HepG2 (cell line): ENCODE data around the gene TCFL5. TPM values are rescaled to one million over a fixed set of nuclear protein-coding genes. Genes with fewer than 3 reads are reported as not detected.
A peak's percentile ranks its signal among the peaks of the same experiment; 100 is the strongest.

Experiments used
- ARID3A ChIP-seq: IDR thresholded peaks from 2 replicates; pipeline ENCODE4 v1.6.1; 2012; ENCODE audit warnings: low read depth, low read length, improper control_type of control experiment
- ARID4A ChIP-seq: sonication (generic); formaldehyde crosslinking; IDR thresholded peaks from 2 replicates; pipeline ENCODE4 v1.5.0; 2020; ENCODE audit warnings: mild to moderate bottlenecking, missing genetic modification reagents, borderline replicate concordance
- BORCS8-MEF2B ChIP-seq: sonication (generic); formaldehyde crosslinking; IDR thresholded peaks from 2 replicates; pipeline ENCODE4 v1.8.0; 2022; ENCODE audit warnings: mild to moderate bottlenecking, missing genetic modification reagents
- EHMT2 ChIP-seq: fragments of 200-600 bp; sonication (generic); IDR thresholded peaks from 2 replicates; pipeline ENCODE4 v1.7.0; 2017; ENCODE audit warnings: antibody characterized with exemption, low read depth, low read length, borderline replicate concordance
- HOXA5 ChIP-seq: sonication (generic); formaldehyde crosslinking; IDR thresholded peaks from 2 replicates; pipeline ENCODE4 v1.4.0; 2020; ENCODE audit warnings: missing genetic modification reagents
- KLF15 ChIP-seq: sonication (generic); formaldehyde crosslinking; IDR thresholded peaks from 2 replicates; pipeline ENCODE4 v1.8.1; 2023; ENCODE audit warnings: borderline replicate concordance, mild to moderate bottlenecking, inconsistent platforms, missing genetic modification reagents, mixed read lengths
- MED13 ChIP-seq: sonication (generic); formaldehyde crosslinking; IDR thresholded peaks from 2 replicates; pipeline ENCODE4 v1.5.0; 2020; ENCODE audit warnings: missing genetic modification reagents
- NFE2L2 ChIP-seq: fragments of 150-350 bp; IDR thresholded peaks from 2 replicates; pipeline ENCODE4 v1.6.1; 2014; ENCODE audit warnings: low read length
- RARA ChIP-seq: IDR thresholded peaks from 2 replicates; pipeline ENCODE4 v1.6.1; 2016; ENCODE audit warnings: missing genetic modification reagents, missing compliant biosample characterization
- SMYD3 ChIP-seq: sonication (generic); formaldehyde crosslinking; IDR thresholded peaks from 2 replicates; pipeline ENCODE4 v1.8.1; 2023; ENCODE audit warnings: mild to moderate bottlenecking, missing genetic modification reagents
- TBX2 ChIP-seq: sonication (generic); formaldehyde crosslinking; IDR thresholded peaks from 2 replicates; pipeline ENCODE4 v1.5.0; 2020; ENCODE audit warnings: missing genetic modification reagents, mild to moderate bottlenecking, borderline replicate concordance
- ZBTB42 ChIP-seq: sonication (generic); formaldehyde crosslinking; IDR thresholded peaks from 2 replicates; pipeline ENCODE4 v1.5.0; 2020; ENCODE audit warnings: mild to moderate bottlenecking, missing genetic modification reagents
- ZFP36L1 ChIP-seq: sonication (generic); formaldehyde crosslinking; IDR thresholded peaks from 2 replicates; pipeline ENCODE4 v1.8.0; 2022; ENCODE audit warnings: mild to moderate bottlenecking, missing genetic modification reagents, moderate library complexity
- ZMAT3 ChIP-seq: sonication (generic); formaldehyde crosslinking; conservative IDR thresholded peaks from 2 replicates; pipeline ENCODE4 v1.7.0; 2021; ENCODE audit warnings: missing genetic modification reagents
- ZNF251 ChIP-seq: sonication (generic); formaldehyde crosslinking; IDR thresholded peaks from 2 replicates; pipeline ENCODE4 v1.9.0; 2021; ENCODE audit warnings: mild to moderate bottlenecking, missing genetic modification reagents
- ZNF30 ChIP-seq: sonication (generic); formaldehyde crosslinking; IDR thresholded peaks from 2 replicates; pipeline ENCODE4 v1.5.0; 2020; ENCODE audit warnings: mild to moderate bottlenecking, missing genetic modification reagents
- ZNF83 ChIP-seq: sonication (generic); formaldehyde crosslinking; IDR thresholded peaks from 2 replicates; pipeline ENCODE4 v1.4.0; 2020; ENCODE audit warnings: missing genetic modification reagents, mild to moderate bottlenecking, borderline replicate concordance
- ZNF839 ChIP-seq: sonication (generic); formaldehyde crosslinking; IDR thresholded peaks from 2 replicates; pipeline ENCODE4 v1.4.0; 2020; ENCODE audit warnings: missing genetic modification reagents, mild to moderate bottlenecking, borderline replicate concordance
- polyA plus RNA-seq, 8 experiments: library from polyadenylated mRNA; depleted of rRNA in 3 of 8; stranded (reverse) in 7 of 8; unstranded in 1 of 8; fragments of >200 nt; fragmentation: Illumina TruSeq in 4 of 8; extraction: Trizol in 4 of 8; gene quantifications; 2 replicates each; pipeline versions ENCODE4 v1.2.1 to v1.2.3, GENCODE V29; 2011 to 2016; ENCODE audit warnings: low read depth in 4 of 8, missing spikeins in 1 of 8, mixed read lengths in 1 of 8; ENCODE audit not compliant: insufficient read depth in 1 of 8
- total RNA-seq, 5 experiments: library from RNA; depleted of rRNA; stranded (reverse); fragments of >200 nt; fragmentation: Illumina TruSeq; extraction: Trizol; gene quantifications; 2 replicates each; pipeline ENCODE4 v1.2.3, GENCODE V29; 2016; ENCODE audit warnings: low read depth in 1 of 5
- TF ChIP-seq, protein P1 (sequence below), 2 experiments: sonication (generic) in 1 of 2; formaldehyde crosslinking in 1 of 2; IDR thresholded peaks; 2 replicates each; pipeline versions ENCODE4 v1.5.1 to v1.6.1; 2011 to 2020; ENCODE audit warnings: borderline replicate concordance in 1 of 2, low read depth in 1 of 2, low read length in 1 of 2, mild to moderate bottlenecking in 1 of 2, missing genetic modification reagents in 1 of 2, moderate library complexity in 1 of 2
- TF ChIP-seq, protein P2 (sequence below): sonication (generic); formaldehyde crosslinking; IDR thresholded peaks from 2 replicates; pipeline ENCODE4 v1.4.0; 2020; ENCODE audit warnings: missing genetic modification reagents

Gene TCFL5
- total and polyA plus RNA-seq, 2 of the 13 experiments (the other 11 are each of a cell fraction or from before 2014, with no cell fraction given), result 14.8 to 20.0 TPM

- TF ChIP-seq HOXA5 (CRISPR knock-in tag) (peak; percentile 83), RARA (peak; percentile 51; the same call in 1 of the 2 replicates), NFE2L2 (no peak), ZNF30 (CRISPR knock-in tag) (no peak), MED13 (0 out of 2 replicates have a peak, but pooled peaks have one; percentile 19), ZNF839 (CRISPR knock-in tag) (no peak), ZBTB42 (CRISPR knock-in tag) (peak; percentile 98; the same call in 1 of the 2 replicates), SMYD3 (peak; percentile 78; the same call in 1 of the 2 replicates), ARID3A (no peak), ZFP36L1 (CRISPR knock-in tag) (peak; percentile 93), BORCS8-MEF2B (CRISPR knock-in tag) (peak; percentile 40), ZNF83 (CRISPR knock-in tag) (peak; percentile 41; the same call in 1 of the 2 replicates), ARID4A (CRISPR knock-in tag) (peak; percentile 75), KLF15 (peak; percentile 31; the same call in 1 of the 2 replicates), ZNF251 (no peak), EHMT2 (no peak), ZMAT3 (CRISPR knock-in tag) (peak; percentile 49; the same call in 1 of the 2 replicates), TBX2 (CRISPR knock-in tag) (peak; percentile 69)
- TF ChIP-seq, protein P1, sequence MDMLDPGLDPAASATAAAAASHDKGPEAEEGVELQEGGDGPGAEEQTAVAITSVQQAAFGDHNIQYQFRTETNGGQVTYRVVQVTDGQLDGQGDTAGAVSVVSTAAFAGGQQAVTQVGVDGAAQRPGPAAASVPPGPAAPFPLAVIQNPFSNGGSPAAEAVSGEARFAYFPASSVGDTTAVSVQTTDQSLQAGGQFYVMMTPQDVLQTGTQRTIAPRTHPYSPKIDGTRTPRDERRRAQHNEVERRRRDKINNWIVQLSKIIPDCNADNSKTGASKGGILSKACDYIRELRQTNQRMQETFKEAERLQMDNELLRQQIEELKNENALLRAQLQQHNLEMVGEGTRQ (IDR thresholded peaks at IDR 0.05; ENCODE audit: low read depth, low read length), result no peak
- TF ChIP-seq, protein P1 (CRISPR knock-in tag; IDR thresholded peaks at IDR 0.05; ENCODE audit: borderline replicate concordance), result no peak
- TF ChIP-seq, protein P2, sequence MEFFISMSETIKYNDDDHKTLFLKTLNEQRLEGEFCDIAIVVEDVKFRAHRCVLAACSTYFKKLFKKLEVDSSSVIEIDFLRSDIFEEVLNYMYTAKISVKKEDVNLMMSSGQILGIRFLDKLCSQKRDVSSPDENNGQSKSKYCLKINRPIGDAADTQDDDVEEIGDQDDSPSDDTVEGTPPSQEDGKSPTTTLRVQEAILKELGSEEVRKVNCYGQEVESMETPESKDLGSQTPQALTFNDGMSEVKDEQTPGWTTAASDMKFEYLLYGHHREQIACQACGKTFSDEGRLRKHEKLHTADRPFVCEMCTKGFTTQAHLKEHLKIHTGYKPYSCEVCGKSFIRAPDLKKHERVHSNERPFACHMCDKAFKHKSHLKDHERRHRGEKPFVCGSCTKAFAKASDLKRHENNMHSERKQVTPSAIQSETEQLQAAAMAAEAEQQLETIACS (CRISPR knock-in tag), result peak; percentile 49; the same call in 1 of the 2 replicates
Observed at GRCh38 chr20:62794007-62794724, 67.5 kb downstream of the TCFL5 start (continued).
